ENCODE data around the gene MUSK. TPM values are rescaled to one million over a fixed set of nuclear protein-coding genes. Genes with fewer than 3 reads are reported as not detected.

Gene MUSK
- total RNA-seq, 1 experiment from 2014 or later: not detected

DNA sequence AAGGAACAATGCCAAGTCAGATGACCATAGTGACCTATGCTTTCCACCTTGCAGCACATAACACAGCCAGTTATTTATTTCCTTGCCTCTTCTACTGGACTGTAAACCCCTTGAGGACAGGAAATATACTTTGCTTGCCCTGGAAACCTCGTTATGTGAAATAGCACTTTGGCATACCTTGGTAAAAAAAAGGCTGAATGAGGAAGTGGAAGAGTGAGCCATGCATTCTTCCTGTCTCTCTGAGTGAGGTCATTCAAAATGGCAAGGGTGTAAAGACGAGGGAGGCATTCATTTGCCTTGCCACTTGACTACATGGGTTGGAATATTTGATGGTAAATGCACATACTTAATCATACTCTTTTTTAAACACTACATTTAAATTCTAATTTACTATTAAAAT is 46.2 kb upstream of the MUSK start:
- DNase-seq (no peak), ATAC-seq (no peak)
- CTCF ChIA-PET: no interaction called here
- TF ChIP-seq EZH2 (IDR thresholded peaks at IDR 0.05; ENCODE audit: low read length, unreplicated experiment): no peak
- TF ChIP-seq CTCF (conservative IDR thresholded peaks at IDR 0.05; ENCODE audit: low read depth, low read length): no peak
- TF ChIP-seq EZH2phosphoT487 (IDR thresholded peaks at IDR 0.05; ENCODE audit: borderline replicate concordance, low read length): no peak
- Histone ChIP-seq H3K27me3 (ENCODE audit: low read length) (no peaks in the 10 kb centered on the region), H3K9ac (ENCODE audit: low read length) (no peak overlapping the region), H3K9me3 (ENCODE audit: low read length) (no peaks in the 10 kb centered on the region), H3K79me2 (ENCODE audit: low read length) (no peaks in the 10 kb centered on the region), H3K36me3 (ENCODE audit: low read depth, low read length) (no peaks in the 10 kb centered on the region), H3K4me3 (ENCODE audit: low read length) (no peak overlapping the region), H4K20me1 (ENCODE audit: low read length) (no peaks in the 10 kb centered on the region), H3F3A (ENCODE audit: low read length, unreplicated experiment) (no peaks in the 10 kb centered on the region), H3K4me2 (ENCODE audit: low read length) (no peak overlapping the region), H3K27ac (ENCODE audit: low read length) (no peak overlapping the region), H3K4me1 (ENCODE audit: insufficient read depth, low read length) (peaks cover 13% of the 10 kb centered on the region), H2AFZ (ENCODE audit: low read length) (no peak overlapping the region), H3K9me2 (replicated peaks; ENCODE audit: low read length) (no peaks in the 10 kb centered on the region)
- no TSS peak for BruUV-seq (replicated peaks)
- intact Hi-C loops (cut with micrococcal nuclease): loop anchor here (2.0 to 5.0 kb wide), 3 partner anchors 195 to 675 kb away; no protein-coding TSS in a partner anchor
- POLR2A ChIA-PET (ENCODE audit: unreplicated experiment): no interaction called here

- CTCF ChIA-PET: interaction anchor here (0.7 to 1.4 kb wide), 2 partner anchors 62 to 440 kb away, joined by 4 to 6 read pairs; no protein-coding TSS in a partner anchor
- intact Hi-C loops (cut with micrococcal nuclease): loop anchor here (1.0 to 5.0 kb wide), 5 partner anchors 171 to 674 kb away; no protein-coding TSS in a partner anchor
- H3K27ac ChIP-seq (ENCODE audit: low read length): no peak overlapping the region
- H3K9me3 ChIP-seq (ENCODE audit: low read length): no peaks in the 10 kb centered on the region
- ATAC-seq: peak; percentile 56
- BruUV-seq (replicated peaks): no TSS peak
- no peaks in the 10 kb centered on the region for H4K20me1 ChIP-seq (ENCODE audit: low read length)
- no peaks in the 10 kb centered on the region for H3F3A ChIP-seq (ENCODE audit: low read length, unreplicated experiment)
- TF ChIP-seq CTCF (conservative IDR thresholded peaks at IDR 0.05; ENCODE audit: low read depth, low read length) (peak; percentile 70), EZH2phosphoT487 (IDR thresholded peaks at IDR 0.05; ENCODE audit: borderline replicate concordance, low read length) (no peak)
- no peak overlapping the region for H2AFZ ChIP-seq (ENCODE audit: low read length)
- no peak overlapping the region for H3K4me3 ChIP-seq (ENCODE audit: low read length)
- H3K4me1 ChIP-seq (ENCODE audit: insufficient read depth, low read length): peaks cover 13% of the 10 kb centered on the region
- no peaks in the 10 kb centered on the region for H3K9me2 ChIP-seq (replicated peaks; ENCODE audit: low read length)
- H3K27me3 ChIP-seq (ENCODE audit: low read length): no peaks in the 10 kb centered on the region
- POLR2A ChIA-PET (ENCODE audit: unreplicated experiment): no interaction called here
- H3K36me3 ChIP-seq (ENCODE audit: low read depth, low read length): no peaks in the 10 kb centered on the region
- peak overlapping the region; percentile 4; the same call in 1 of the 2 replicates for H3K4me2 ChIP-seq (ENCODE audit: low read length)
- no peak overlapping the region for H3K9ac ChIP-seq (ENCODE audit: low read length)
- no peaks in the 10 kb centered on the region for H3K79me2 ChIP-seq (ENCODE audit: low read length)
- DNase-seq: peak; percentile 79
Measured at GRCh38 chr9:110623462-110624025, 45.0 kb upstream of the MUSK start.

GRCh38 chr9:110626101-110626829 is 42.3 kb upstream of the MUSK start:
- ATAC-seq: no peak

More at GRCh38 chr9:110626101-110626829, 42.3 kb upstream of the MUSK start:
- H3K27me3 ChIP-seq (ENCODE audit: low read length): no peaks in the 10 kb centered on the region
- no peaks in the 10 kb centered on the region for H3K79me2 ChIP-seq (ENCODE audit: low read length)
- ChIA-PET POLR2A (ENCODE audit: unreplicated experiment) (no interaction called here), CTCF (no interaction called here)
- H3K9me3 ChIP-seq (ENCODE audit: low read length): no peaks in the 10 kb centered on the region
- BruUV-seq (replicated peaks): no TSS peak
- no peak overlapping the region for H3K27ac ChIP-seq (ENCODE audit: low read length)
- no peak overlapping the region for H2AFZ ChIP-seq (ENCODE audit: low read length)
- peaks cover 13% of the 10 kb centered on the region for H3K4me1 ChIP-seq (ENCODE audit: insufficient read depth, low read length)
- intact Hi-C loops (cut with micrococcal nuclease): no loop called here
- no peak overlapping the region for H3K9ac ChIP-seq (ENCODE audit: low read length)
- H3F3A ChIP-seq (ENCODE audit: low read length, unreplicated experiment): no peaks in the 10 kb centered on the region
- H4K20me1 ChIP-seq (ENCODE audit: low read length): no peaks in the 10 kb centered on the region
- H3K4me3 ChIP-seq (ENCODE audit: low read length): no peak overlapping the region
- DNase-seq: peak; percentile 56
- H3K36me3 ChIP-seq (ENCODE audit: low read depth, low read length): no peaks in the 10 kb centered on the region
- no peak overlapping the region for H3K4me2 ChIP-seq (ENCODE audit: low read length)
- H3K9me2 ChIP-seq (replicated peaks; ENCODE audit: low read length): no peaks in the 10 kb centered on the region
- no peak for TF ChIP-seq CTCF (conservative IDR thresholded peaks at IDR 0.05; ENCODE audit: low read depth, low read length)
- no peak for TF ChIP-seq EZH2phosphoT487 (IDR thresholded peaks at IDR 0.05; ENCODE audit: borderline replicate concordance, low read length)
- no peak for TF ChIP-seq EZH2 (IDR thresholded peaks at IDR 0.05; ENCODE audit: low read length, unreplicated experiment)

Measured in PC-3 (cell line).